COR-L47 (cell line): ENCODE results near the gene CSF1R.

ENCODE experiments used
- DNase-seq: peaks from one replicate; lab custom pipeline; 2025; lab: John Stamatoyannopoulos, UW

CSF1R gene

GRCh38 chr5:150085950-150086715 lies at the start of gene CSF1R:
Gene CSF1R (minus strand): TSS chr5:150086554. CDS start chr5:150086427, 127 bp downstream.
- no peak for DNase-seq

- DNase-seq: no peak
Measured at GRCh38 chr5:150135557-150136304, 49.4 kb upstream of the CSF1R start.

GRCh38 chr5:150134198-150134588 lies 47.8 kb upstream of the CSF1R start:
- DNase-seq: no peak

GRCh38 chr5:150133581-150134197 lies 47.3 kb upstream of the CSF1R start:
- DNase-seq: no peak

- DNase-seq: no peak
Measured at GRCh38 chr5:150132740-150133139, 46.4 kb upstream of the CSF1R start.

- no peak for DNase-seq
Measured at GRCh38 chr5:150131978-150132694, 45.8 kb upstream of the CSF1R start.

GRCh38 chr5:150131461-150131860 lies 45.1 kb upstream of the CSF1R start:
- DNase-seq: no peak

GRCh38 chr5:150130493-150130922 lies 44.2 kb upstream of the CSF1R start:
- DNase-seq: no peak

GRCh38 chr5:150129813-150130492 lies 43.6 kb upstream of the CSF1R start:
- peak; percentile 2 for DNase-seq

- no peak for DNase-seq
Measured at GRCh38 chr5:150129454-150129812, 43.1 kb upstream of the CSF1R start.

GRCh38 chr5:150126921-150127265 lies 40.5 kb upstream of the CSF1R start:
- DNase-seq: no peak

GRCh38 chr5:150126199-150126920 lies 40.0 kb upstream of the CSF1R start:
- DNase-seq: no peak

- DNase-seq: no peak
Measured at GRCh38 chr5:150125334-150125733, 39.0 kb upstream of the CSF1R start.

- DNase-seq: no peak
Measured at GRCh38 chr5:150124596-150124995, 38.2 kb upstream of the CSF1R start.

- DNase-seq: no peak
Measured at GRCh38 chr5:150124111-150124557, 37.8 kb upstream of the CSF1R start.

- no peak for DNase-seq
Measured at GRCh38 chr5:150123542-150123941, 37.2 kb upstream of the CSF1R start.

- no peak for DNase-seq
Measured at GRCh38 chr5:150122536-150123481, 36.5 kb upstream of the CSF1R start.

GRCh38 chr5:150122158-150122510 lies 35.8 kb upstream of the CSF1R start:
- DNase-seq: no peak

- DNase-seq: no peak
Measured at GRCh38 chr5:150121448-150122157, 35.2 kb upstream of the CSF1R start.
